Keratinocyte (primary cell): ENCODE data around the gene SLC10A3. TPM values are rescaled to one million over a fixed set of nuclear protein-coding genes. Genes with fewer than 3 reads are reported as not detected.

ENCODE experiments used
- DNase-seq: peaks from one replicate; pipeline ENCODE4 v3.0.0-alpha.2; 2011; ENCODE audit warnings: low read depth, missing footprints, low spot score
- FAIRE-seq: peaks from 2 replicates; lab custom pipeline; 2011; peaks lifted over from hg19 to GRCh38; lab: Jason Lieb, UNC
- H2AFZ ChIP-seq: 2 replicates; pipeline ENCODE4 v1.6.0; 2012; ENCODE audit warnings: low read length, control low read depth, inconsistent platforms; ENCODE audit not compliant: control insufficient read depth
- H3K27ac ChIP-seq: 2 replicates; pipeline ENCODE4 v1.5.1; 2011; ENCODE audit warnings: low read length; ENCODE audit not compliant: control insufficient read depth, insufficient read depth
- H3K27me3 ChIP-seq: 3 replicates; pipeline ENCODE4 v1.6.0; 2011; ENCODE audit warnings: low read length; ENCODE audit not compliant: control insufficient read depth, insufficient read depth; ENCODE audit errors: extremely low read depth
- H3K36me3 ChIP-seq, 2 experiments: 2 replicates in 1 of 2; 3 replicates in 1 of 2; pipeline ENCODE4 v1.5.1; 2011; ENCODE audit warnings: low read length in 2 of 2, mild to moderate bottlenecking in 1 of 2; ENCODE audit not compliant: control insufficient read depth in 2 of 2, insufficient read depth in 2 of 2; ENCODE audit errors: extremely low read depth in 1 of 2
- H3K4me1 ChIP-seq: 3 replicates; pipeline ENCODE4 v1.5.1; 2011; ENCODE audit warnings: low read length; ENCODE audit not compliant: control insufficient read depth, insufficient read depth; ENCODE audit errors: extremely low read depth
- H3K4me2 ChIP-seq: 3 replicates; pipeline ENCODE4 v1.6.0; 2011; ENCODE audit warnings: low read depth, low read length; ENCODE audit not compliant: control insufficient read depth, insufficient read depth; ENCODE audit errors: extremely low read depth
- H3K4me3 ChIP-seq, 3 experiments: fragments of 200-600 bp in 1 of 3; sonication (generic) in 1 of 3; 2 replicates in 2 of 3; 3 replicates in 1 of 3; pipeline ENCODE4 v1.5.1; 2011 to 2016; ENCODE audit warnings: low read length in 3 of 3, mild to moderate bottlenecking in 3 of 3, control low read depth in 2 of 3, inconsistent platforms in 1 of 3, low read depth in 1 of 3, mixed read lengths in 1 of 3, mixed run types in 1 of 3, moderate library complexity in 1 of 3; ENCODE audit not compliant: control insufficient read depth in 2 of 3, insufficient read depth in 2 of 3; ENCODE audit errors: extremely low read depth in 1 of 3
- H3K79me2 ChIP-seq: 2 replicates; pipeline ENCODE4 v1.6.0; 2012; ENCODE audit warnings: low read length; ENCODE audit not compliant: control insufficient read depth, insufficient read depth
- H3K9ac ChIP-seq: 3 replicates; pipeline ENCODE4 v1.6.0; 2011; ENCODE audit warnings: low read length; ENCODE audit not compliant: control insufficient read depth, insufficient read depth; ENCODE audit errors: extremely low read depth
- H3K9me1 ChIP-seq: 3 replicates; pipeline ENCODE4 v1.6.0; 2011; ENCODE audit warnings: low read length; ENCODE audit not compliant: control insufficient read depth, insufficient read depth; ENCODE audit errors: extremely low read depth
- H3K9me3 ChIP-seq: 2 replicates; pipeline ENCODE4 v1.5.1; 2012; ENCODE audit warnings: low read depth, low read length; ENCODE audit not compliant: control insufficient read depth
- H4K20me1 ChIP-seq: 3 replicates; pipeline ENCODE4 v1.6.0; 2011; ENCODE audit warnings: low read length; ENCODE audit not compliant: control insufficient read depth, insufficient read depth; ENCODE audit errors: extremely low read depth
- EZH2 ChIP-seq: IDR thresholded peaks from one replicate; pipeline ENCODE4 v1.6.1; 2012; ENCODE audit warnings: inconsistent platforms, mild to moderate bottlenecking, low read length, moderate library complexity
- dilution Hi-C: fragments of 300-500 bp; cut with MboI; formaldehyde crosslinking; loops from one replicate; pipeline ENCODE4 v1.7.0; 2020; ENCODE audit warnings: low sequenced_read_pairs; ENCODE audit not compliant: extremely low pct_ligation_motif_present
- polyA plus RNA-seq, 5 experiments: library from polyadenylated mRNA; depleted of rRNA in 3 of 5; stranded (reverse) in 3 of 5; stranded (forward) in 1 of 5; unstranded in 1 of 5; fragments of >200 nt; gene quantifications; 1 replicate in 1 of 5; 2 replicates in 3 of 5; 3 replicates in 1 of 5; pipeline versions ENCODE4 v1.2.1 to v1.2.3, GENCODE V29; 2011 to 2012; ENCODE audit warnings: missing spikeins in 2 of 5, low read depth in 1 of 5, low replicate concordance in 1 of 5
- TF ChIP-seq, protein P1 (sequence below), 3 experiments: IDR thresholded peaks in 1 of 3; conservative IDR thresholded peaks in 1 of 3; optimal IDR thresholded peaks in 1 of 3; 2 replicates in 2 of 3; 3 replicates in 1 of 3; pipeline versions ENCODE3 to v1.5.1; 2011; ENCODE audit warnings: low read length in 3 of 3, mild to moderate bottlenecking in 3 of 3, moderate library complexity in 2 of 3, control low read depth in 1 of 3, inconsistent platforms in 1 of 3; ENCODE audit not compliant: insufficient read depth in 2 of 3; ENCODE audit errors: extremely low read depth in 1 of 3

Gene SLC10A3
- polyA plus RNA-seq, 1 donor (not counting 4 experiments of a cell fraction or from before 2014, with no cell fraction given) = 8.1 TPM

DNA sequence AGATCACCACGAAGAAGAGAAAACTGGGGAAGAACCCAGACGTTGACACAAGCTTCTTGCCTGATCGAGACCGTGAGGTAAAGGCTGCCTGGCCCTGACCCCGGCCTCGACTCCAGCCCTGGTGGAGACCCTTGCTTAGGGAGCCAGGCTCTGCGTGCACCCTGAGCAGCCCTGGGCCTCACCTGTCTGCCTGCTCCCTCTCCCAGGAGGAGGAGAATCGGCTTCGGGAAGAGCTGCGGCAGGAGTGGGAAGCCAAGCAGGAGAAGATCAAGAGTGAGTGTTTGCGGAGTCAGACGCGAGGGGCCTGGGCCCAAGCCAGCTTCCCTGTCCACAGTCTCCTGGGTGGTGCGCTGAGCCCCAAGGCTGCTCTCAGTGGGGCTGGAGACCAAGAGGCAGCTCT lies 41.9 kb downstream of the SLC10A3 start:
- Histone ChIP-seq H3K27me3 (no peaks in the 10 kb centered on the region), H3K9me1 (no peaks in the 10 kb centered on the region), H3K79me2 (peaks cover 2% of the 10 kb centered on the region), H3K36me3 (peaks cover 0 to 9% of the 10 kb centered on the region in 2 experiments), H3K27ac (no peak overlapping the region), H2AFZ (no peak overlapping the region), H3K9ac (no peak overlapping the region), H4K20me1 (no peaks in the 10 kb centered on the region), H3K4me1 (peaks cover 4% of the 10 kb centered on the region), H3K9me3 (no peaks in the 10 kb centered on the region), H3K4me2 (no peak overlapping the region), H3K4me3 (no peak overlapping the region)
- TF ChIP-seq, protein P1, sequence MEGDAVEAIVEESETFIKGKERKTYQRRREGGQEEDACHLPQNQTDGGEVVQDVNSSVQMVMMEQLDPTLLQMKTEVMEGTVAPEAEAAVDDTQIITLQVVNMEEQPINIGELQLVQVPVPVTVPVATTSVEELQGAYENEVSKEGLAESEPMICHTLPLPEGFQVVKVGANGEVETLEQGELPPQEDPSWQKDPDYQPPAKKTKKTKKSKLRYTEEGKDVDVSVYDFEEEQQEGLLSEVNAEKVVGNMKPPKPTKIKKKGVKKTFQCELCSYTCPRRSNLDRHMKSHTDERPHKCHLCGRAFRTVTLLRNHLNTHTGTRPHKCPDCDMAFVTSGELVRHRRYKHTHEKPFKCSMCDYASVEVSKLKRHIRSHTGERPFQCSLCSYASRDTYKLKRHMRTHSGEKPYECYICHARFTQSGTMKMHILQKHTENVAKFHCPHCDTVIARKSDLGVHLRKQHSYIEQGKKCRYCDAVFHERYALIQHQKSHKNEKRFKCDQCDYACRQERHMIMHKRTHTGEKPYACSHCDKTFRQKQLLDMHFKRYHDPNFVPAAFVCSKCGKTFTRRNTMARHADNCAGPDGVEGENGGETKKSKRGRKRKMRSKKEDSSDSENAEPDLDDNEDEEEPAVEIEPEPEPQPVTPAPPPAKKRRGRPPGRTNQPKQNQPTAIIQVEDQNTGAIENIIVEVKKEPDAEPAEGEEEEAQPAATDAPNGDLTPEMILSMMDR (optimal IDR thresholded peaks at IDR 0.05 in 1 of 3, IDR thresholded peaks at IDR 0.05 in 1 of 3, conservative IDR thresholded peaks at IDR 0.05 in 1 of 3; ENCODE audit: extremely low read depth in 1 of 3, insufficient read depth in 2 of 3, low read length in 3 of 3) = no peak
- no peak for TF ChIP-seq EZH2
- no peak for DNase-seq
- dilution Hi-C loops = no loop called here
- no peak for FAIRE-seq

DNA sequence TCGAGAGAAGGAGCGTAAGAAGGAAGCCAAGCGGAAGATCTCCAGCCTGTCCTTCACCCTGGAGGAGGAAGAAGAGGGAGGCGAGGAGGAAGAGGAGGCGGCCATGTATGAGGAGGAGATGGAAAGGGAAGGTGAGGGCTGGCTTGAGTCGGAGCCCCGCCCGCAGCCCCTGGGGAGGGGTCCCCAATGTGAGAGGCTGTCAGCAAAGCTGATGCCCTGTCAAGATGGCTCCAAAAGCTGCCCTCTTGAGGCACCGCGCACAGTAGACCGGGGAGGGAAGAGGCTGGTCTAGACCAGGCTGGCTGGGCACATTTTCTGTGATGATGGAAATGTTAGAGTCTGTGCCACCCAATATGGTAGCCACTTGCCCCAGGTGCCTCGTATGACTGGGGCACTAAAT lies 44.0 kb downstream of the SLC10A3 start:
- peaks cover 0 to 9% of the 10 kb centered on the region in 2 experiments for H3K36me3 ChIP-seq
- dilution Hi-C loops = no loop called here

More for the DNA sequence above, 44.0 kb downstream of the SLC10A3 start:
- Histone ChIP-seq H3K4me3 (no peak overlapping the region), H3K9me3 (no peaks in the 10 kb centered on the region), H4K20me1 (no peaks in the 10 kb centered on the region), H3K27ac (no peak overlapping the region), H2AFZ (no peak overlapping the region), H3K79me2 (peaks cover 2% of the 10 kb centered on the region), H3K9ac (no peak overlapping the region), H3K4me2 (no peak overlapping the region), H3K27me3 (no peaks in the 10 kb centered on the region), H3K4me1 (peaks cover 11% of the 10 kb centered on the region), H3K9me1 (no peaks in the 10 kb centered on the region)
- TF ChIP-seq EZH2 = no peak
- TF ChIP-seq, protein P1 (optimal IDR thresholded peaks at IDR 0.05 in 1 of 3, IDR thresholded peaks at IDR 0.05 in 1 of 3, conservative IDR thresholded peaks at IDR 0.05 in 1 of 3; ENCODE audit: extremely low read depth in 1 of 3, insufficient read depth in 2 of 3, low read length in 3 of 3) = no peak
- no peak for DNase-seq
- FAIRE-seq = no peak
